ENCODE measurements around the gene UNC5A.

Gene UNC5A

GRCh38 chr5:176810081-176810597, at the start of gene UNC5A:
Gene UNC5A, plus strand, starts transcription at chr5:176810559. Its CDS starts 192 bp downstream, at chr5:176810751.
- no peak for TF ChIP-seq CTCF (IDR thresholded peaks at IDR 0.05; ENCODE audit: low read depth, low read length)
- peak; percentile 44 for DNase-seq (ENCODE audit: low read depth, low spot score)
- no peak within 1 kb of the TSS for H3K4me3 ChIP-seq (ENCODE audit: low read depth, low read length)
- in situ Hi-C loops (cut with HindIII; ENCODE audit: low sequenced_read_pairs), result no loop called here

- H3K4me3 ChIP-seq (ENCODE audit: low read depth, low read length), result no peak overlapping the region
- no peak for DNase-seq (ENCODE audit: low read depth, low spot score)
- TF ChIP-seq CTCF (IDR thresholded peaks at IDR 0.05; ENCODE audit: low read depth, low read length), result no peak
- in situ Hi-C loops (cut with HindIII; ENCODE audit: low sequenced_read_pairs), result no loop called here
Measured at GRCh38 chr5:176761755-176762154, 48.6 kb upstream of the UNC5A start.

GRCh38 chr5:176762489-176762888, 47.9 kb upstream of the UNC5A start:
- in situ Hi-C loops (cut with HindIII; ENCODE audit: low sequenced_read_pairs), result no loop called here
- no peak overlapping the region for H3K4me3 ChIP-seq (ENCODE audit: low read depth, low read length)
- DNase-seq (ENCODE audit: low read depth, low spot score), result no peak
- TF ChIP-seq CTCF (IDR thresholded peaks at IDR 0.05; ENCODE audit: low read depth, low read length), result no peak

GRCh38 chr5:176765687-176766086, 44.7 kb upstream of the UNC5A start:
- no peak for TF ChIP-seq CTCF (IDR thresholded peaks at IDR 0.05; ENCODE audit: low read depth, low read length)
- H3K4me3 ChIP-seq (ENCODE audit: low read depth, low read length), result no peak overlapping the region
- DNase-seq (ENCODE audit: low read depth, low spot score), result no peak
- in situ Hi-C loops (cut with HindIII; ENCODE audit: low sequenced_read_pairs), result no loop called here

GRCh38 chr5:176768174-176768970, 42.0 kb upstream of the UNC5A start:
- in situ Hi-C loops (cut with HindIII; ENCODE audit: low sequenced_read_pairs), result no loop called here
- no peak overlapping the region for H3K4me3 ChIP-seq (ENCODE audit: low read depth, low read length)
- TF ChIP-seq CTCF (IDR thresholded peaks at IDR 0.05; ENCODE audit: low read depth, low read length), result no peak
- no peak for DNase-seq (ENCODE audit: low read depth, low spot score)

- in situ Hi-C loops (cut with HindIII; ENCODE audit: low sequenced_read_pairs), result no loop called here
- no peak overlapping the region for H3K4me3 ChIP-seq (ENCODE audit: low read depth, low read length)
- TF ChIP-seq CTCF (IDR thresholded peaks at IDR 0.05; ENCODE audit: low read depth, low read length), result no peak
- no peak for DNase-seq (ENCODE audit: low read depth, low spot score)
Measured at GRCh38 chr5:176769911-176770310, 40.4 kb upstream of the UNC5A start.

All from astrocyte of the spinal cord (primary cell).